Measurements from ENCODE around the gene CSNK1A1. TPM values are rescaled to one million over a fixed set of nuclear protein-coding genes. Genes with fewer than 3 reads are reported as not detected.
A peak's percentile ranks its signal among the peaks of the same experiment; 100 is the strongest.
"Not testable (repeated sequence)": the region's sequence is repeated elsewhere in the genome, so short reads cannot be mapped to it uniquely, and the experiment has no call there.

The CSNK1A1 gene
- total RNA-seq, 1 experiment from 2014 or later: 193 TPM

GRCh38 chr5:149540089-149540488 lies 11.2 kb downstream of the CSNK1A1 start:
- H3K27ac ChIP-seq (ENCODE audit: low read length): no peak overlapping the region
- no peak overlapping the region for H3K9ac ChIP-seq (ENCODE audit: low read length)
- H3K9me2 ChIP-seq (replicated peaks; ENCODE audit: insufficient read depth, low read length): no peaks in the 10 kb centered on the region
- peaks cover 65% of the 10 kb centered on the region for H3K4me1 ChIP-seq (ENCODE audit: low read length)
- no peak overlapping the region for H3K4me2 ChIP-seq (ENCODE audit: low read depth, low read length, poor library complexity, severe bottlenecking)
- H4K20me1 ChIP-seq (ENCODE audit: insufficient read depth, low read depth, low read length): peaks cover 38% of the 10 kb centered on the region
- H2AFZ ChIP-seq (ENCODE audit: low read length): no peak overlapping the region
- peaks cover 41% of the 10 kb centered on the region for H3K36me3 ChIP-seq (ENCODE audit: insufficient read depth, low read length)
- no peaks in the 10 kb centered on the region for H3K27me3 ChIP-seq (ENCODE audit: low read length)
- H3K79me2 ChIP-seq (ENCODE audit: low read length): peaks cover 94% of the 10 kb centered on the region
- peak; percentile 42 for DNase-seq
- H3K9me3 ChIP-seq (ENCODE audit: low read length): no peaks in the 10 kb centered on the region
- no peak overlapping the region for H3K4me3 ChIP-seq (ENCODE audit: low read length)

- H3K4me2 ChIP-seq (ENCODE audit: low read depth, low read length, poor library complexity, severe bottlenecking): peak overlapping the region; percentile 20
- no peaks in the 10 kb centered on the region for H3K9me3 ChIP-seq (ENCODE audit: low read length)
- peaks cover 41% of the 10 kb centered on the region for H3K36me3 ChIP-seq (ENCODE audit: insufficient read depth, low read length)
- peaks cover 51% of the 10 kb centered on the region for H3K4me1 ChIP-seq (ENCODE audit: low read length)
- H3K9me2 ChIP-seq (replicated peaks; ENCODE audit: insufficient read depth, low read length): no peaks in the 10 kb centered on the region
- H3K27me3 ChIP-seq (ENCODE audit: low read length): no peaks in the 10 kb centered on the region
- peaks cover 96% of the 10 kb centered on the region for H3K79me2 ChIP-seq (ENCODE audit: low read length)
- no peak overlapping the region for H3K4me3 ChIP-seq (ENCODE audit: low read length)
- H2AFZ ChIP-seq (ENCODE audit: low read length): no peak overlapping the region
- no peak overlapping the region for H3K9ac ChIP-seq (ENCODE audit: low read length)
- no peak for DNase-seq
- H4K20me1 ChIP-seq (ENCODE audit: insufficient read depth, low read depth, low read length): peaks cover 44% of the 10 kb centered on the region
- H3K27ac ChIP-seq (ENCODE audit: low read length): no peak overlapping the region
Observed at GRCh38 chr5:149537374-149537975, 13.8 kb downstream of the CSNK1A1 start.

- not testable (repeated sequence) for H3K27me3 ChIP-seq (ENCODE audit: low read length); H3K9ac ChIP-seq (ENCODE audit: low read length); H3K4me3 ChIP-seq (ENCODE audit: low read length); H2AFZ ChIP-seq (ENCODE audit: low read length); H3K9me3 ChIP-seq (ENCODE audit: low read length); H3K9me2 ChIP-seq (replicated peaks; ENCODE audit: insufficient read depth, low read length); DNase-seq
- Histone ChIP-seq H3K36me3 (ENCODE audit: insufficient read depth, low read length) (peaks cover 41% of the 10 kb centered on the region), H4K20me1 (ENCODE audit: insufficient read depth, low read depth, low read length) (peaks cover 47% of the 10 kb centered on the region), H3K4me2 (ENCODE audit: low read depth, low read length, poor library complexity, severe bottlenecking) (peak overlapping the region; percentile 39), H3K79me2 (ENCODE audit: low read length) (peaks cover 99% of the 10 kb centered on the region), H3K27ac (ENCODE audit: low read length) (peak overlapping the region; percentile 13; the same call in 1 of the 2 replicates), H3K4me1 (ENCODE audit: low read length) (peaks cover 41% of the 10 kb centered on the region)
Observed at GRCh38 chr5:149535787-149536186, 15.5 kb downstream of the CSNK1A1 start.

- Histone ChIP-seq H3K9me2 (replicated peaks; ENCODE audit: insufficient read depth, low read length) (no peaks in the 10 kb centered on the region), H2AFZ (ENCODE audit: low read length) (no peak overlapping the region), H3K36me3 (ENCODE audit: insufficient read depth, low read length) (peaks cover 31% of the 10 kb centered on the region), H3K27me3 (ENCODE audit: low read length) (no peaks in the 10 kb centered on the region), H3K4me1 (ENCODE audit: low read length) (peaks cover 41% of the 10 kb centered on the region), H3K9me3 (ENCODE audit: low read length) (no peaks in the 10 kb centered on the region), H3K4me2 (ENCODE audit: low read depth, low read length, poor library complexity, severe bottlenecking) (no peak overlapping the region), H3K27ac (ENCODE audit: low read length) (no peak overlapping the region), H4K20me1 (ENCODE audit: insufficient read depth, low read depth, low read length) (peaks cover 50% of the 10 kb centered on the region), H3K79me2 (ENCODE audit: low read length) (peaks cover 100% of the 10 kb centered on the region), H3K4me3 (ENCODE audit: low read length) (no peak overlapping the region), H3K9ac (ENCODE audit: low read length) (no peak overlapping the region)
- DNase-seq: no peak
Observed at GRCh38 chr5:149532413-149532812, 18.8 kb downstream of the CSNK1A1 start.

GRCh38 chr5:149529463-149529862 lies 21.8 kb downstream of the CSNK1A1 start:
- H3K36me3 ChIP-seq (ENCODE audit: insufficient read depth, low read length): peaks cover 26% of the 10 kb centered on the region
- no peak overlapping the region for H2AFZ ChIP-seq (ENCODE audit: low read length)
- no peaks in the 10 kb centered on the region for H3K9me3 ChIP-seq (ENCODE audit: low read length)
- no peak overlapping the region for H3K4me3 ChIP-seq (ENCODE audit: low read length)
- no peak overlapping the region for H3K9ac ChIP-seq (ENCODE audit: low read length)
- no peak overlapping the region for H3K4me2 ChIP-seq (ENCODE audit: low read depth, low read length, poor library complexity, severe bottlenecking)
- H3K4me1 ChIP-seq (ENCODE audit: low read length): peaks cover 25% of the 10 kb centered on the region
- H3K79me2 ChIP-seq (ENCODE audit: low read length): peaks cover 100% of the 10 kb centered on the region
- no peak overlapping the region for H3K27ac ChIP-seq (ENCODE audit: low read length)
- no peak for DNase-seq
- no peaks in the 10 kb centered on the region for H3K27me3 ChIP-seq (ENCODE audit: low read length)
- H3K9me2 ChIP-seq (replicated peaks; ENCODE audit: insufficient read depth, low read length): no peaks in the 10 kb centered on the region
- H4K20me1 ChIP-seq (ENCODE audit: insufficient read depth, low read depth, low read length): peaks cover 56% of the 10 kb centered on the region

GRCh38 chr5:149528281-149529060 lies 22.8 kb downstream of the CSNK1A1 start:
- H3K4me1 ChIP-seq (ENCODE audit: low read length): peaks cover 25% of the 10 kb centered on the region
- H3K9ac ChIP-seq (ENCODE audit: low read length): no peak overlapping the region
- H2AFZ ChIP-seq (ENCODE audit: low read length): no peak overlapping the region
- H3K79me2 ChIP-seq (ENCODE audit: low read length): peaks cover 100% of the 10 kb centered on the region
- no peaks in the 10 kb centered on the region for H3K9me3 ChIP-seq (ENCODE audit: low read length)
- H4K20me1 ChIP-seq (ENCODE audit: insufficient read depth, low read depth, low read length): peaks cover 50% of the 10 kb centered on the region
- no peak for DNase-seq
- no peak overlapping the region for H3K4me3 ChIP-seq (ENCODE audit: low read length)
- H3K27me3 ChIP-seq (ENCODE audit: low read length): no peaks in the 10 kb centered on the region
- H3K36me3 ChIP-seq (ENCODE audit: insufficient read depth, low read length): peaks cover 29% of the 10 kb centered on the region; the same call in 1 of the 2 replicates
- no peak overlapping the region for H3K4me2 ChIP-seq (ENCODE audit: low read depth, low read length, poor library complexity, severe bottlenecking)
- H3K9me2 ChIP-seq (replicated peaks; ENCODE audit: insufficient read depth, low read length): no peaks in the 10 kb centered on the region
- no peak overlapping the region for H3K27ac ChIP-seq (ENCODE audit: low read length)

- Histone ChIP-seq H2AFZ (ENCODE audit: low read length) (no peak overlapping the region), H3K9ac (ENCODE audit: low read length) (no peak overlapping the region), H3K27me3 (ENCODE audit: low read length) (no peaks in the 10 kb centered on the region), H3K4me3 (ENCODE audit: low read length) (no peak overlapping the region), H3K79me2 (ENCODE audit: low read length) (peaks cover 100% of the 10 kb centered on the region), H3K36me3 (ENCODE audit: insufficient read depth, low read length) (peaks cover 29% of the 10 kb centered on the region; the same call in 1 of the 2 replicates), H3K9me3 (ENCODE audit: low read length) (no peaks in the 10 kb centered on the region), H3K27ac (ENCODE audit: low read length) (no peak overlapping the region), H3K4me2 (ENCODE audit: low read depth, low read length, poor library complexity, severe bottlenecking) (no peak overlapping the region), H3K9me2 (replicated peaks; ENCODE audit: insufficient read depth, low read length) (no peaks in the 10 kb centered on the region), H4K20me1 (ENCODE audit: insufficient read depth, low read depth, low read length) (peaks cover 40% of the 10 kb centered on the region), H3K4me1 (ENCODE audit: low read length) (peaks cover 25% of the 10 kb centered on the region)
- DNase-seq: no peak
Observed at GRCh38 chr5:149526845-149527590, 24.2 kb downstream of the CSNK1A1 start.

Data from Karpas-422 (cell line).